Adrenal gland (tissue), 5 donors: ENCODE results near the gene ATOH8.

Source experiments
- POLR2A ChIP-seq, 2 donors: fragments of 450-650 bp; IDR thresholded peaks; one replicate each; pipeline ENCODE4 v1.6.1; 2017; ENCODE audit warnings: antibody characterized with exemption in 2 of 2, mild to moderate bottlenecking in 2 of 2, moderate library complexity in 1 of 2
- TF ChIP-seq, protein P1 (sequence below), 6 experiments: fragments of 450-650 bp in 4 of 6; fragments of 200-600 bp in 2 of 6; sonication (generic) in 1 of 6; IDR thresholded peaks; 1 replicate in 5 of 6; 2 replicates in 1 of 6; pipeline versions ENCODE4 v1.5.1 to v1.8.0; 2016 to 2021; ENCODE audit warnings: antibody characterized with exemption in 6 of 6, mild to moderate bottlenecking in 2 of 6, moderate library complexity in 1 of 6
- donor health status: DM: no; HTN: no; CAD: no.

DNA sequence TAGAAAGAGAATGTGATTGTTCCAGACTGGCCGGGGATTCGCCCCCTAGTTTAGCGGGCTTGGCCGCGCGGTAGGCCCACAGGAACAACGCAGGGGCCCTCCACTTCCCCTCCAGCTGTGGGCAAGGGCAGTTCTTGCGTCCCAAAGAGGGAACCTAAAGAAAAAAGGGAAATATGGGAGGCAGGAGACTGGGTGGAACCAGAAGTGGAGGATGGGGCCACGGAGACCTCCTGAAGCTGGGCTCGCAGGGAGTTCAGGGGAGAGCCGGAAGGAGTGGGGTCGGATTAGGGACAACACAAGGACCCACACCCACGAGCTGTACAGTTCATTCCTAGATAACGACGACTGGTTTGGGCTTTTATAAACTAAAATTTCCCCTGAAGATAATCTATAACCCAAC is 41.5 kb upstream of the ATOH8 start:
- TF ChIP-seq, protein P1, sequence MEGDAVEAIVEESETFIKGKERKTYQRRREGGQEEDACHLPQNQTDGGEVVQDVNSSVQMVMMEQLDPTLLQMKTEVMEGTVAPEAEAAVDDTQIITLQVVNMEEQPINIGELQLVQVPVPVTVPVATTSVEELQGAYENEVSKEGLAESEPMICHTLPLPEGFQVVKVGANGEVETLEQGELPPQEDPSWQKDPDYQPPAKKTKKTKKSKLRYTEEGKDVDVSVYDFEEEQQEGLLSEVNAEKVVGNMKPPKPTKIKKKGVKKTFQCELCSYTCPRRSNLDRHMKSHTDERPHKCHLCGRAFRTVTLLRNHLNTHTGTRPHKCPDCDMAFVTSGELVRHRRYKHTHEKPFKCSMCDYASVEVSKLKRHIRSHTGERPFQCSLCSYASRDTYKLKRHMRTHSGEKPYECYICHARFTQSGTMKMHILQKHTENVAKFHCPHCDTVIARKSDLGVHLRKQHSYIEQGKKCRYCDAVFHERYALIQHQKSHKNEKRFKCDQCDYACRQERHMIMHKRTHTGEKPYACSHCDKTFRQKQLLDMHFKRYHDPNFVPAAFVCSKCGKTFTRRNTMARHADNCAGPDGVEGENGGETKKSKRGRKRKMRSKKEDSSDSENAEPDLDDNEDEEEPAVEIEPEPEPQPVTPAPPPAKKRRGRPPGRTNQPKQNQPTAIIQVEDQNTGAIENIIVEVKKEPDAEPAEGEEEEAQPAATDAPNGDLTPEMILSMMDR (IDR thresholded peaks at IDR 0.05) = no peak
- no peak for TF ChIP-seq POLR2A (IDR thresholded peaks at IDR 0.05)
